Measurements from ENCODE around the gene GMPR2. TPM values are rescaled to one million over a fixed set of nuclear protein-coding genes. Genes with fewer than 3 reads are reported as not detected.

GMPR2 gene
- total and polyA plus RNA-seq, 8 donors: 13.9 to 204 (median 43.3) TPM

DNA sequence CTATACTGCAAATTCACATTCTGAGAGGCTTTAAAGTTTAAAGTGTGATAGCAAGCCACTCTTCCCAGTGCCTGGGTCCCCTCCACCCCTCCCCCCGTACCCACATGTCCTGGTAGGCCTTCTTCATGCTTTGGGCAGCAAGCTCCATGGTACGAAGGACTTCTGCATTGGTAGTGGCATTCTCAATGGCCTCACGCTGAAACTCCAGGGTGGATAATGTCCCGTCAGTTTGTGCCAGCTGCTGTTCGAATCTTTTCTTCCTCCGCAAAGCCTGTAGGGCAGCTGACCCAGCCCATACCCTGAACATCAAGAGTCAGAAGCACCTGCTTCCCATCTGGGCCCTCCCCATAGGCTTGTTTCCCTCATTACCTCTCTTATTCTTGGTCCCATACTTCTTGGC, 21.4 kb upstream of the GMPR2 start:
- peaks cover 9 to 50% (median 38%) of the 10 kb centered on the region in 4 donors for H3K4me1 ChIP-seq
- H3K27ac ChIP-seq: no peak overlapping the region
- no peaks in the 10 kb centered on the region for H3K9me3 ChIP-seq
- no peaks in the 10 kb centered on the region for H3K27me3 ChIP-seq
- WGBS, 5 donors: 91 to 96% (median 93%) methylated on average over 6 of the region's 6 CpGs
- intact Hi-C loops (cut with DNase I; ENCODE audit: low total_unique reads): no loop called here
- H3K4me3 ChIP-seq: no peak overlapping the region
- TF ChIP-seq POLR2A (IDR thresholded peaks at IDR 0.05) (no peak), EP300 (IDR thresholded peaks at IDR 0.05) (no peak), POLR2AphosphoS5 (IDR thresholded peaks at IDR 0.05) (no peak)
- TF ChIP-seq, protein P1, sequence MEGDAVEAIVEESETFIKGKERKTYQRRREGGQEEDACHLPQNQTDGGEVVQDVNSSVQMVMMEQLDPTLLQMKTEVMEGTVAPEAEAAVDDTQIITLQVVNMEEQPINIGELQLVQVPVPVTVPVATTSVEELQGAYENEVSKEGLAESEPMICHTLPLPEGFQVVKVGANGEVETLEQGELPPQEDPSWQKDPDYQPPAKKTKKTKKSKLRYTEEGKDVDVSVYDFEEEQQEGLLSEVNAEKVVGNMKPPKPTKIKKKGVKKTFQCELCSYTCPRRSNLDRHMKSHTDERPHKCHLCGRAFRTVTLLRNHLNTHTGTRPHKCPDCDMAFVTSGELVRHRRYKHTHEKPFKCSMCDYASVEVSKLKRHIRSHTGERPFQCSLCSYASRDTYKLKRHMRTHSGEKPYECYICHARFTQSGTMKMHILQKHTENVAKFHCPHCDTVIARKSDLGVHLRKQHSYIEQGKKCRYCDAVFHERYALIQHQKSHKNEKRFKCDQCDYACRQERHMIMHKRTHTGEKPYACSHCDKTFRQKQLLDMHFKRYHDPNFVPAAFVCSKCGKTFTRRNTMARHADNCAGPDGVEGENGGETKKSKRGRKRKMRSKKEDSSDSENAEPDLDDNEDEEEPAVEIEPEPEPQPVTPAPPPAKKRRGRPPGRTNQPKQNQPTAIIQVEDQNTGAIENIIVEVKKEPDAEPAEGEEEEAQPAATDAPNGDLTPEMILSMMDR (IDR thresholded peaks at IDR 0.05): no peak
- peaks cover 46 to 53% (median 52%) of the 10 kb centered on the region in 4 donors for H3K36me3 ChIP-seq
- DNase-seq: no peak

DNA sequence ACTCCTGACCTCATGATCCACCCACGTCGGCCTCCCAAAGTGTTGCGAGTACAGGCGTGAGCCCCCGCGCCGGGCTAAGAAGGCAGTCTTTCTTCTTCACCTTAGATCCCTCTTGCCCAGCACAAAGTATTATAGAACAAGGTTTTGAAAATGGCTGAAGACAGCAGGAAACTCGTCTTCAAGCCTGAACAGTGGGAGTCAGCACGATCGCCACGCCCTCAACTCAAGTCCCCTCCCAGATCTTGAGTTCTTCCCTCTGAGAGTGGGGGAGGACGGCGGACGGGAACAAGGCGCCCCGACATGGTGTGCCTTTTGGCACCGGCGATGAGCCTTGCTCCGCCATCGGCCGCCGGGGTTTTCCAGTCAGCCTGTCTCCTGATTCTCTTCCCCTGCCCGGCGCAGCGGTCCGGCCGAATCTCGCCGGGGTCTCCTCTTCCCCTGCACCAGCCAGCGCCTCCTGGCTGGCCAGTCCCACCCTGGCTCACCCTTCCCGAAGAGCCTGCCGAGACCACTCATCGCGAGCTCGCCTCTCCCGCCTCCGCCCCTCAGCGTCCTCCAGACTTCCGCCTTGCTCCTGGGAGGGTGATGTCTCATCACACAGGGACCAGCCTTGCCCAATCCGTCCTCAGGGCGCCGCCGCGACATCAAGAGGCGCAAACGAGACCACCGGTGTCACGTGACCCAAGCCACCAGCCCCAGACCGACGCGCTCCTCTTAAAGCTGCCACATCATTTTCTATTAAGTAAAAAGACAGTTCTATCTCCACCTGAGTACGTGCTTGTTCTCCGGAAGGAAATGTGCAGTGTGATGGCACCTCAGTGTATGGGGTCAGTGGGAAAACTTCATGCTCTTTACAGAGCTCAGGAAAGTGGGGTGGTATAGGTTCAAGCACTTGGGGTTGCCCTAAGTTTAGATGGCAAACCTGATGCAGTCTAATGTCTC, 19.5 kb upstream of the GMPR2 start, which contains the start of gene CHMP4A:
CHMP4A (minus strand) TSS at position 565 of the 942 bp plus-strand sequence; CDS start at position 516, 49 bp downstream.
- Histone ChIP-seq H3K9me3 (no peaks in the 10 kb centered on the region), H3K4me3 (peak within 1 kb of the TSS; percentile 55 to 84 (median 72)), H3K36me3 (peaks cover 30 to 52% (median 46%) of the 10 kb centered on the region in 4 donors), H3K4me1 (peaks cover 9 to 52% (median 39%) of the 10 kb centered on the region in 4 donors), H3K27ac (peak within 1 kb of the TSS; percentile 96 to 99 (median 98)), H3K27me3 (no peaks in the 10 kb centered on the region)
- WGBS, 5 donors: 1 to 2% (median 1%) methylated on average over 41 to 53 of the region's 53 CpGs
- intact Hi-C loops (cut with DNase I; ENCODE audit: low total_unique reads): no loop called here
- DNase-seq: peak; percentile 94 to 99
- TF ChIP-seq POLR2AphosphoS5 (IDR thresholded peaks at IDR 0.05) (peak; percentile 95 to 100 (median 99)), EP300 (IDR thresholded peaks at IDR 0.05) (no peak), POLR2A (IDR thresholded peaks at IDR 0.05) (peak in 2 of 4 donors; percentile 27 to 86)
- TF ChIP-seq, protein P1 (IDR thresholded peaks at IDR 0.05): peak in 1 of 7 experiments; percentile 30

DNA sequence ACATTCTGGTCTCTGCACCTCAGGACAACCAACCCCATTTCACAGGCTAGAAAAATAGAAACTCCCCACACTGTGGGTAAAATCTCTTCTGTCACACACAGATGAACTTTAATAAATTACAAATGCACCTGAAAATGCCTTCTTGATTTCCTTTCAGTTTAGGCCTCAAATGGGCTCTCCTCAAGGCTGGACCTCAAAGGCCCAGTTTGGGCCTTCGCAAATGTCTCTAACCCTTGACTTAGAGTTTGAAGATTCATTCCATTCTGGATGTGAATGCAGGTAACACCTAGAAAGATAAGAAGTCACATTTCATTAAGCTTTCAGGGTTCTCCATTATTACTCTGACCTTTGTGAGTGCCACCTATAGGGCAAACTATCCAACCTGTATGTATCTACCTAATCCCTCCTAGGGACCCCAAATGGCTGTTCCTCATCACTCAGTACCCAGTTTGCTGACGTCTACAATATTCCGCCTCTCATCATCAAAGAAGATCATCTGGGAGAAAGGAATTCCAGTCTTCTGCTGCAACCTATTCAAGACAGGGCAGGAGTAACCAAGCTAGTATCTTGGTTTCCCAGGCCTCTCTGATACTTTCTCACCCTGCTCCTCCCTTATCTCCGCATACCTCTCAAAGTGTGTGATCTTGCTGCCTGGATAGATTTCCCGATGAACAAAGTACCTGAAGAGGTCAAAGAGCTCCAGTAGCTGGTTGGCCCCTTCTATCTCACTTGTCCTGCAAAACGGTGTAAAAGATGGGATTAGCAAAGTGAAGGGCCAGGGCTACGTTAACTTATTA, 18.7 kb upstream of the GMPR2 start:
- peaks cover 24 to 43% (median 37%) of the 10 kb centered on the region in 4 donors for H3K36me3 ChIP-seq
- WGBS, 5 donors: 87 to 92% (median 90%) methylated on average over 7 of the region's 7 CpGs
- no peak for DNase-seq
- intact Hi-C loops (cut with DNase I; ENCODE audit: low total_unique reads): no loop called here
- H3K9me3 ChIP-seq: no peaks in the 10 kb centered on the region
- TF ChIP-seq EP300 (IDR thresholded peaks at IDR 0.05) (no peak), POLR2AphosphoS5 (IDR thresholded peaks at IDR 0.05) (no peak), POLR2A (IDR thresholded peaks at IDR 0.05) (no peak)
- TF ChIP-seq, protein P1 (IDR thresholded peaks at IDR 0.05): no peak
- H3K27ac ChIP-seq: peak overlapping the region; percentile 96 to 99 (median 98)
- peaks cover 9 to 52% (median 39%) of the 10 kb centered on the region in 4 donors for H3K4me1 ChIP-seq
- peak overlapping the region; percentile 55 to 84 (median 72) for H3K4me3 ChIP-seq
- no peaks in the 10 kb centered on the region for H3K27me3 ChIP-seq

Data from stomach (tissue), 9 donors.